Adrenal gland (tissue), 12 donors: ENCODE results near the gene LAMA1. TPM values are rescaled to one million over a fixed set of nuclear protein-coding genes. Genes with fewer than 3 reads are reported as not detected.

Experiments
- DNase-seq, 7 donors: peaks; one replicate each; pipeline ENCODE4 v3.0.0-alpha.2; 2019 to 2020
- H3K27ac ChIP-seq, 5 donors: fragments of 200-600 bp; sonication (generic) in 4 of 5; 1 replicate in 3 of 5; 2 replicates in 2 of 5; pipeline versions ENCODE4 v1.5.1 to v1.8.0; 2016 to 2020; ENCODE audit warnings: mild to moderate bottlenecking in 1 of 5
- H3K27me3 ChIP-seq: fragments of 200-600 bp; 2 replicates; pipeline ENCODE4 v1.8.0; 2021
- H3K36me3 ChIP-seq, 2 donors: fragments of 200-600 bp; replicated peaks in 1 of 2; 1 replicate in 1 of 2; 2 replicates in 1 of 2; pipeline versions ENCODE4 v1.5.1 to v1.8.0; 2018 to 2022
- H3K4me1 ChIP-seq, 2 donors: fragments of 200-600 bp; replicated peaks in 1 of 2; 1 replicate in 1 of 2; 2 replicates in 1 of 2; pipeline versions ENCODE4 v1.5.1 to v1.8.0; 2018 to 2021
- H3K4me3 ChIP-seq, 4 donors: fragments of 200-600 bp; sonication (generic) in 3 of 4; one replicate each; pipeline ENCODE4 v1.5.1; 2016 to 2018
- H3K9me3 ChIP-seq, 3 donors: fragments of 200-600 bp; sonication (generic) in 1 of 3; replicated peaks in 1 of 3; 1 replicate in 2 of 3; 2 replicates in 1 of 3; pipeline versions ENCODE4 v1.5.1 to v1.8.0; 2016 to 2021
- CTCF ChIP-seq, 6 experiments: fragments of 450-650 bp in 4 of 6; fragments of 200-600 bp in 2 of 6; sonication (generic) in 1 of 6; IDR thresholded peaks; 1 replicate in 5 of 6; 2 replicates in 1 of 6; pipeline versions ENCODE4 v1.5.1 to v1.8.0; 2016 to 2021; ENCODE audit warnings: antibody characterized with exemption in 6 of 6, mild to moderate bottlenecking in 2 of 6, moderate library complexity in 1 of 6
- POLR2A ChIP-seq, 2 donors: fragments of 450-650 bp; IDR thresholded peaks; one replicate each; pipeline ENCODE4 v1.6.1; 2017; ENCODE audit warnings: antibody characterized with exemption in 2 of 2, mild to moderate bottlenecking in 2 of 2, moderate library complexity in 1 of 2
- WGBS, 4 donors: extraction: QIAGEN DNeasy Blood & Tissue Kit in 2 of 4; methylation state at CpG; one replicate each; pipeline versions ENCODE4 v1.1.5 to v1.1.7; 2013 to 2017; 5-methylcytosine and 5-hydroxymethylcytosine counted together
- intact Hi-C, 2 donors: fragments of 100-400 bp; cut with DNase I; formaldehyde crosslinking; loops; one replicate each; pipeline versions ENCODE4 v1.14.1 to v1.15.0; 2022 to 2023
- polyA plus RNA-seq, 3 donors: library from polyadenylated mRNA; stranded (reverse); fragments of 200-250 nt in 2 of 3; fragments of 350-450 nt in 1 of 3; fragmentation: Illumina TruSeq in 1 of 3; extraction: RNeasy Lipid Tissue Mini Kit (QIAGEN cat#74804) in 1 of 3; gene quantifications; one replicate each; pipeline ENCODE4 v1.2.3, GENCODE V29; 2013 to 2014
- small RNA-seq, 2 donors: library from RNA; depleted of rRNA; stranded (forward); fragments of <200 nt; gene quantifications; one replicate each; pipeline ENCODE3, GENCODE V24; 2016
- total RNA-seq, 9 donors: library from RNA; depleted of rRNA in 4 of 9; stranded (reverse); fragments of >200 nt in 4 of 9; fragments of 120-200 nt in 1 of 9; fragmentation: NEBNext Ultra II Directional in 1 of 9; extraction: Animal tissue kit (Norgen Biotek cat#: 25700) in 1 of 9; gene quantifications; one replicate each; pipeline versions ENCODE4 v1.1.0 to v1.2.4, GENCODE V29; 2013 to 2023
- donor health status: healthy with polysubstance abuse.
- donor health status: Bipolar disorder and iron deficiency.
- donor health status: DM: yes; HTN: yes; CAD: no.
- donor health status: DM: no; HTN: no; CAD: no.
- donor health status: DM: no; HTN: no; CAD: no.
- donor health status: DM: yes; HTN: yes; CAD: no.

Gene LAMA1
- total and polyA plus RNA-seq, 12 donors, result 0.07 to 0.55 (median 0.17) TPM

- no peak for DNase-seq
- WGBS, 4 donors, result 91 to 100% (median 94%) methylated on average over 3 of the region's 3 CpGs
- H3K4me1 ChIP-seq, result no peaks in the 10 kb centered on the region
- intact Hi-C loops, result no loop called here
- no peak overlapping the region for H3K4me3 ChIP-seq
- H3K27me3 ChIP-seq, result no peaks in the 10 kb centered on the region
- H3K9me3 ChIP-seq, result no peaks in the 10 kb centered on the region
- no peak overlapping the region for H3K27ac ChIP-seq
- TF ChIP-seq CTCF (IDR thresholded peaks at IDR 0.05) (no peak), POLR2A (IDR thresholded peaks at IDR 0.05) (no peak)
- no peaks in the 10 kb centered on the region for H3K36me3 ChIP-seq
Observed at GRCh38 chr18:6891788-6892187, 225.8 kb downstream of the LAMA1 start.

Small RNA genes within 50 kb of the gene (small RNA-seq; reads per million reads assigned to genes)
- 0 reads per million in 2 donors for gene RNU6-916P

Other genes with a start within 250 kb of the LAMA1 start
- gene LRRC30, start 113.3 kb upstream of the LAMA1 start, total RNA-seq, result not detected
- gene LRRC30, start 113.3 kb upstream of the LAMA1 start, polyA plus RNA-seq, result not detected